ENCODE data around the gene CD81.

The CD81 gene

GRCh38 chr11:2422461-2423156 is 45.5 kb downstream of the CD81 start:
- DNase-seq: no peak

GRCh38 chr11:2423157-2424025 is 46.3 kb downstream of the CD81 start:
- DNase-seq: no peak

GRCh38 chr11:2424811-2425495 is 47.8 kb downstream of the CD81 start:
- DNase-seq: no peak

- no peak for DNase-seq
Observed at GRCh38 chr11:2425506-2425905, 48.4 kb downstream of the CD81 start.

GRCh38 chr11:2426221-2426620 is 49.1 kb downstream of the CD81 start:
- no peak for DNase-seq

- DNase-seq: no peak
Observed at GRCh38 chr11:2426826-2427521, 49.9 kb downstream of the CD81 start.

- DNase-seq: no peak
Observed at GRCh38 chr11:2427721-2428321, 50.7 kb downstream of the CD81 start.

- DNase-seq: peak; percentile 65 to 90 (median 76)
Observed at GRCh38 chr11:2428322-2428795, 51.2 kb downstream of the CD81 start.

GRCh38 chr11:2431395-2431794 is 54.3 kb downstream of the CD81 start:
- DNase-seq: no peak

GRCh38 chr11:2432171-2432621 is 55.1 kb downstream of the CD81 start:
- no peak for DNase-seq

- DNase-seq: peak in 1 of 5 donors; percentile 8
Observed at GRCh38 chr11:2432628-2433071, 55.5 kb downstream of the CD81 start.

- peak in 1 of 5 donors; percentile 2 for DNase-seq
Observed at GRCh38 chr11:2433106-2433925, 56.2 kb downstream of the CD81 start.

GRCh38 chr11:2434008-2434407 is 56.9 kb downstream of the CD81 start:
- no peak for DNase-seq

GRCh38 chr11:2434506-2435255 is 57.6 kb downstream of the CD81 start:
- DNase-seq: no peak

GRCh38 chr11:2435288-2436012 is 58.3 kb downstream of the CD81 start:
- peak in 1 of 5 donors; percentile 5 for DNase-seq

- DNase-seq: peak in 1 of 5 donors; percentile 10
Observed at GRCh38 chr11:2436013-2436520, 59.0 kb downstream of the CD81 start.

- peak in 1 of 5 donors; percentile 4 for DNase-seq
Observed at GRCh38 chr11:2436521-2437031, 59.5 kb downstream of the CD81 start.

GRCh38 chr11:2437516-2437915 is 60.4 kb downstream of the CD81 start:
- no peak for DNase-seq

GRCh38 chr11:2439820-2440219 is 62.7 kb downstream of the CD81 start:
- no peak for DNase-seq
